Fibroblast of mammary gland (primary cell): Measurements from ENCODE around the gene CRADD.

Experiments used
- DNase-seq: peaks from one replicate; pipeline ENCODE4 v3.0.0-alpha.2; 2010; ENCODE audit warnings: low read depth
- H3K4me3 ChIP-seq: 2 replicates; pipeline ENCODE4 v1.5.1; 2011; ENCODE audit warnings: low read depth, mild to moderate bottlenecking, low read length, moderate library complexity; ENCODE audit not compliant: control insufficient read depth
- TF ChIP-seq, protein P1 (sequence below): conservative IDR thresholded peaks from 2 replicates; pipeline ENCODE4 v1.5.1; 2011; ENCODE audit warnings: low read depth, low read length, inconsistent platforms; ENCODE audit not compliant: control insufficient read depth, insufficient read depth

CRADD gene

DNA sequence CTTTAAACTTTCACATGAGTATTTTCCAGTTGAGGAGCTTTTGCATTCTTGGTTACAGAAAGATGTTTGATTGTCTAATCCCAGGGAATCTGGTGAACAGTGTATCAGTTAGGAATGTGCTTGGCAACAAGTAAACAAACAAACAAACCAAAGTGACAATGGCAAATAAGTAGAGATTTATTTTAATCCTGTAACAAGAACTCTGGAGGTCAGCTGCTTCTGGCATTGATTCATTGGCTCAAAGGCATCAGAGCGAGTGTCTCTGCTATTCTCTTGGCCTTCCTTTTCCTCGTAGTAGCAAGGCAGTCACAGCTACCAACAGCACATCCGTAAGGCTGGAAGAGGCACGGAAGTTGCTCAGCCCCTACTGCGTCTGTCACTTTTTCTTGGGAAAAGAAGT, 37.2 kb downstream of the CRADD start:
- TF ChIP-seq, protein P1, sequence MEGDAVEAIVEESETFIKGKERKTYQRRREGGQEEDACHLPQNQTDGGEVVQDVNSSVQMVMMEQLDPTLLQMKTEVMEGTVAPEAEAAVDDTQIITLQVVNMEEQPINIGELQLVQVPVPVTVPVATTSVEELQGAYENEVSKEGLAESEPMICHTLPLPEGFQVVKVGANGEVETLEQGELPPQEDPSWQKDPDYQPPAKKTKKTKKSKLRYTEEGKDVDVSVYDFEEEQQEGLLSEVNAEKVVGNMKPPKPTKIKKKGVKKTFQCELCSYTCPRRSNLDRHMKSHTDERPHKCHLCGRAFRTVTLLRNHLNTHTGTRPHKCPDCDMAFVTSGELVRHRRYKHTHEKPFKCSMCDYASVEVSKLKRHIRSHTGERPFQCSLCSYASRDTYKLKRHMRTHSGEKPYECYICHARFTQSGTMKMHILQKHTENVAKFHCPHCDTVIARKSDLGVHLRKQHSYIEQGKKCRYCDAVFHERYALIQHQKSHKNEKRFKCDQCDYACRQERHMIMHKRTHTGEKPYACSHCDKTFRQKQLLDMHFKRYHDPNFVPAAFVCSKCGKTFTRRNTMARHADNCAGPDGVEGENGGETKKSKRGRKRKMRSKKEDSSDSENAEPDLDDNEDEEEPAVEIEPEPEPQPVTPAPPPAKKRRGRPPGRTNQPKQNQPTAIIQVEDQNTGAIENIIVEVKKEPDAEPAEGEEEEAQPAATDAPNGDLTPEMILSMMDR: no peak
- no peak overlapping the region for H3K4me3 ChIP-seq
- peak; percentile 31 for DNase-seq

DNA sequence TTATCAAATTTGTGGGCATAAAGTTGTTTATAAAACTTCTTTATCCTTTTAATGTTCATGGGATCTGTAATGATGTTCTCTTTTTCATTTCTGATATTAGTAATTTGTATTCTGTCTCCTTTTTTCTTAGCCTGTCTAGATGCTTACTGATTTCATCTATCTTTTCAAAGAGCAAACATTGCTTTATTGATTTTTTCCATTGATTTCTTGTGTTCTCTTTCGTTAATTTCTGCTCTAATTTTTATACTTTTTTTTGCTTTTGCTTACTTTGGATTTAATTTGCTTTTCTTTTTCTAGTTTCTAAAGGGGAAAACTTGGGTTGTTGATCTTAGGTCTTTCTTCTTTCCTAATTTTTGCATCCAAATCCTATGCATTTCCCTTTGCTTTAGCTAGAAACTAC, 42.5 kb downstream of the CRADD start:
- DNase-seq: no peak
- TF ChIP-seq, protein P1: no peak
- no peak overlapping the region for H3K4me3 ChIP-seq

DNA sequence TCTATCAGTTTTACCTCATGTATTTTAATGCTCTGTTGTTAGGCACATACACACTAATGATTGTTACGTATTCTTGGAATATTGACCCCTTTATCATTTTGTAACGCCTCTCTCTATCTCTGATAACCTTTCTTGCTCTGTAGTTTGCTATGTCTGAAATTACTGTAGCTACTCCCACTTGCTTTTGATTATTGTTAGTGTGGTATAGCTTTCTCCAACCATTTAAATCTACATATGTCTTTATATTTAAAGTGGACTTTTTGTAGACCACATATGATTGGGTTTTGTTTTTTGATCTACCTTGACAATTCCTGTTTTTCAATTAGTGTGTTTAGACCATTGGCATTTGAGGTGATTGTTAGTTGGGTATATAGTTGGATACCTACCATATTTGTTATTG, 43.4 kb downstream of the CRADD start:
- DNase-seq: no peak
- TF ChIP-seq, protein P1: no peak
- H3K4me3 ChIP-seq: no peak overlapping the region

DNA sequence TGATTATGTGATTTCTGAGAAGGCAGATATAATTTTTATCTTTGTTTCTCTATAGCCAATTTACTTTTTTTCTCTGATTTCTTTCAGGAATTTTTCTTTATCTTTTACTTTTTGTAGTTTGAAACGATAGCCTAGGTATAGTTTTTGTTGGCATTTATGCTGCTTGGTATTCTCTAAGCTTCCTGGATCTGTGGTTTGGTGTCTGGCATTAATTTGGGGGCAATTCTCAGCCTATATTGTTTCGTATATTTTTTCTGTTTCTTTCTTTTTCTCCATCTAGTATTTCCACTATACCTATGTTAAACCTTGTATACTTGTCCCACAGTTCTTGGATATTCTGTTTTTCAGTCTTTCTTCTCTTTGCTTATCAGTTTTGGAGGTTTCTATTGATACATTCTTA, 45.0 kb downstream of the CRADD start:
- TF ChIP-seq, protein P1: no peak
- H3K4me3 ChIP-seq: no peak overlapping the region
- DNase-seq: no peak

DNA sequence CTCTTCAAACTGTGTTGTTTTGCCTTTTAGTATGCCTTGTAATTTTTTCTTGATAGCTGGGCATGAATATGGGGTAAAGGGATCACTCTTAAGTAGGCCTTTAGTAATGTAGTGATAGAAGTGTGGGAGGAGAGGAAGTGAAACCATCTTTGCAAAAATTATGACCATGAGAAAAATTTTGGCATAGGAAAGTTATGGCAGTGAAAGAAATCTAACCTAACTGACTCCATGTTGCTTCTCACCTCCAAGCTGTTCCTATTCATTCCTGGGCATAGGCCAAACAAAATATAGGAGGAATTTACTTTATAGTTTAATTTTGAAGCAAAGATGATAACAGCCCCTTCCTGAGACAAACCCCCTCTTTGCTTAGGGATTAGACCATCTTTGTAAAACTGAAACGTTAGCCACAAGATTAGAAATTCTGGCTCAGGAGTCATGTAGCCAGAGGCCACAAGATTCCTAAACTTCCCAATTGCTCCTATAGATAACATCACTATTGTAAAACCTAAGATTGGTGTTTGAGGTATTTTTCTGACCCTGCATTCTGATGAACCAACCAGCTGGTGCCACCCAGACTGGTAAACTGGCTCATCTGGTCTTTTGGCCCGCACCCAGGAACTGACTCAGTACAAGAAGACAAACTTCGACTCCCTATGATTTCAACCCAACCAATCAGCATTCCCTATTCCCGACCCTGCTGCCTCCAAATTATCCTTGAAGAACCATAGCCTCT, 45.8 kb downstream of the CRADD start:
- TF ChIP-seq, protein P1: no peak
- peak; percentile 49 for DNase-seq
- no peak overlapping the region for H3K4me3 ChIP-seq

DNA sequence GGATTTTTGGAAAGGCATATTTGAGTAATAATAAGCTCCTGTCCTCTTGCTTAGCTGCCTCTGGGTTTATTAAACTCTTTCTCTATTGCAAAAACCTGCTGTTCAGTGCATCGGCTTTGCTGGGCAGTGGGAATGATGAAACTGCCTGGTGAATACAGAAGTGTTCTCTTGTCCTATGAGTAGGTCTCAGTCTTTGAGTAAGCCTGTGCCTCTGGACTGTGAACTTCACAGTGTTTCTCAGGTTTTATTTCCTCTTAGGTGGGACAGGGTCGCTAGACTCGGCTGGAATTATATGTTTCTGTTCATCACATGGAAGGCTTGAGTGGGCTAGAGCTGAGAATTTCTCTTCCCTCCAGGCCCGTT, 46.4 kb downstream of the CRADD start:
- TF ChIP-seq, protein P1: no peak
- no peak overlapping the region for H3K4me3 ChIP-seq
- no peak for DNase-seq

DNA sequence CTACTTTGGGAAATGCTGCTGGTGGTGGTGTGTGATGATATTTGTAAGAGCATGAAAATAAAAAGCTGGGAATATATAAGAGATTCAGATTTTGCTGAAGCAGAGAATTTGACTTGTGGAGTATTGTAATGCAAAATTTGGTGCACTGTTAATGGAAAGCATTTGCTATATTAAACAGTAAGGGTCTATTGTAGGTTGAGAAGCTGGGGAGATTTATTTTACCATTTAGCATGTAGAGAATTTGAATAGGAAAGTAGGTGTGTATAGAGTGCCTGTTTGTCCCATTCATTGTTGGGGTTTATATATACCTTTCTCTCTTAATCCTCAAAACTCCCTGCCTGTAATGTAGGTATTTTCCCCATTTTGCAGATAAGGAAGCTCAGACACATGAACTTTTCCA, 48.4 kb downstream of the CRADD start:
- H3K4me3 ChIP-seq: no peak overlapping the region
- DNase-seq: no peak
- TF ChIP-seq, protein P1: no peak
